ENCODE results near the gene THEM5. TPM values are rescaled to one million over a fixed set of nuclear protein-coding genes. Genes with fewer than 3 reads are reported as not detected.

Gene THEM5
- total RNA-seq, 3 donors from 2014 or later: not detected

GRCh38 chr1:151864411-151864810, 10.9 kb upstream of the THEM5 start:
- intact Hi-C loops (cut with DNase I; ENCODE audit: low total_unique reads): no loop called here

DNA sequence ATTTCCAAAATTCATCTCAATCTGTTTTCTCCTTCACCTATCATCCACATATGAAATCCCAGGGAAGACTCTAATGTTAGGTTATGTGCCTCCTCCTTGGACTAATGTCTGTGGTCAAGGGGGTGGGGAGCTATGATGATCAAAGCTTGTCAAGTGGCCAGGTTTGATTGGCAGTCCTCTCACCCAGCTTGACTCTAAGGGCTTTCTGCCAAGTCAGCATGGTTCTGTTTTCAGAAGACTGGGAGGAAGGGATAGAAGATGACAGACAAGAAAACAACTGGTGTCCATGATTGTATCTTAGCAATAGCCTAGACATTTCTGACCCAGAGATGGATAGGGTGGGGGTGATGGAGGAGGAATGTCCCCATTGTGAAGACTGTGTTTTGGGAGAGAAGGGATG, 9.1 kb upstream of the THEM5 start:
- Histone ChIP-seq H3K4me3 (no peak overlapping the region), H3K4me1 (no peaks in the 10 kb centered on the region), H3K27ac (no peak overlapping the region), H3K27me3 (no peaks in the 10 kb centered on the region), H3K9me3 (no peaks in the 10 kb centered on the region), H3K36me3 (no peaks in the 10 kb centered on the region)
- TF ChIP-seq CTCF (IDR thresholded peaks at IDR 0.05) (no peak), POLR2AphosphoS5 (IDR thresholded peaks at IDR 0.05) (no peak), POLR2A (IDR thresholded peaks at IDR 0.05) (no peak)
- DNase-seq (ENCODE audit: low spot score in 2 of 2): no peak
- intact Hi-C loops (cut with DNase I; ENCODE audit: low total_unique reads): no loop called here

More at GRCh38 chr1:151864411-151864810, 10.9 kb upstream of the THEM5 start:
- Histone ChIP-seq H3K36me3 (no peaks in the 10 kb centered on the region), H3K9me3 (no peaks in the 10 kb centered on the region), H3K4me3 (no peak overlapping the region), H3K27ac (no peak overlapping the region), H3K4me1 (no peaks in the 10 kb centered on the region), H3K27me3 (no peaks in the 10 kb centered on the region)
- no peak for DNase-seq (ENCODE audit: low spot score in 2 of 2)
- no peak for TF ChIP-seq POLR2A (IDR thresholded peaks at IDR 0.05)

- Histone ChIP-seq H3K36me3 (no peaks in the 10 kb centered on the region), H3K27me3 (no peaks in the 10 kb centered on the region), H3K4me1 (no peaks in the 10 kb centered on the region), H3K9me3 (no peaks in the 10 kb centered on the region), H3K27ac (peak overlapping the region; percentile 50 to 86), H3K4me3 (no peak overlapping the region)
- peak in 1 of 2 donors; percentile 17 for DNase-seq (ENCODE audit: low spot score in 2 of 2)
- intact Hi-C loops (cut with DNase I; ENCODE audit: low total_unique reads): no loop called here
- TF ChIP-seq POLR2AphosphoS5 (IDR thresholded peaks at IDR 0.05) (no peak), CTCF (IDR thresholded peaks at IDR 0.05) (no peak), POLR2A (IDR thresholded peaks at IDR 0.05) (no peak)
Observed at GRCh38 chr1:151860504-151861187, 7.1 kb upstream of the THEM5 start.

- no peaks in the 10 kb centered on the region for H3K36me3 ChIP-seq
- DNase-seq (ENCODE audit: low spot score in 2 of 2): no peak
- no peak overlapping the region for H3K4me3 ChIP-seq
- intact Hi-C loops (cut with DNase I; ENCODE audit: low total_unique reads): no loop called here
- H3K27ac ChIP-seq: peak overlapping the region; percentile 50 to 86
- no peaks in the 10 kb centered on the region for H3K4me1 ChIP-seq
- TF ChIP-seq POLR2A (IDR thresholded peaks at IDR 0.05): no peak
- TF ChIP-seq POLR2AphosphoS5 (IDR thresholded peaks at IDR 0.05): no peak
- TF ChIP-seq CTCF (IDR thresholded peaks at IDR 0.05): no peak
- no peaks in the 10 kb centered on the region for H3K9me3 ChIP-seq
- H3K27me3 ChIP-seq: no peaks in the 10 kb centered on the region
Observed at GRCh38 chr1:151859891-151860293, 6.4 kb upstream of the THEM5 start.

DNA sequence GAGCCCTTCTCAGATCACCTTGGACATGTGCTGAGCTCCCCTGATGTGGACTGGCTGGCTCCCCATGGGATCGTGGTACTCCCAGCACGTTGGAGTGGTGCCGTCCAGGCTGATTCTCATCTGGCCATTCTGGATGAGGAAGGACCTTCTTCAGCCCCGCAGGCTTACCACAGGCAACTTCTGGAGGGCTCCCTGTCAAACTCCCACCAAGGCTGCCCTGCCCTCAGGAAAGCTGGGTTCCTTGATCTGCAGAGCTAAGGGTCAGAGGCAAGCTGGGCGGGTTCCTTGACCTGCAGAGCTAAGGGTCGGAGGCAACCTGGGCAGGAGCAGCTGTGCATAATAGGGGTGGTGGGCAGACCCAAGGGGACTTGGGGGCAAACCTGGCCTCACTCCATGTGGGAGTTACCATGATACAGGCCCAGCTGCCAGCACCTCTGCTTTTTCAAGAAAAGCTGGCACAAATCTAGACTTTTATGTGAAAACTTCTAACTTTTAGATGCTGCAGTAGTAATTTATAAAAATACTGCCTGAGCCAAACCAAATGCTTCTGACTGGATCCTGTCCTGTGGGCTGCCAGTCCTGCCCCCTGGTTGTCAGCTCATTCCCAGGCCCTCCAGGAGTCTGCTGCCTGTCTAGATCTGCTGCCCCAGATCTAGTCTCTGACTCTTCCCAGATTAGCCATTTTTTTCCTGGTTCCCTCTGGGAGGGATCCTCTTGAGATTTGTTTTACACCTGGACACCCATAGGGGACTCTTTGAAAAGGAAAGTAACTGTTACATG, 5.6 kb upstream of the THEM5 start:
- Histone ChIP-seq H3K36me3 (no peaks in the 10 kb centered on the region), H3K27me3 (no peaks in the 10 kb centered on the region), H3K4me3 (no peak overlapping the region), H3K4me1 (no peaks in the 10 kb centered on the region), H3K27ac (peak overlapping the region; percentile 50 to 86), H3K9me3 (no peaks in the 10 kb centered on the region)
- DNase-seq (ENCODE audit: low spot score in 2 of 2): peak in 1 of 2 donors; percentile 15
- intact Hi-C loops (cut with DNase I; ENCODE audit: low total_unique reads): no loop called here
- TF ChIP-seq POLR2A (IDR thresholded peaks at IDR 0.05) (no peak), CTCF (IDR thresholded peaks at IDR 0.05) (no peak), POLR2AphosphoS5 (IDR thresholded peaks at IDR 0.05) (no peak)

All from breast epithelium (tissue), 4 donors.